Activated T-helper 1 cell treated with Interleukin-2 at 50 U/mL for 16 hours (primary cell): ENCODE data around the gene AGPS.
"Not testable (repeated sequence)": the region's sequence is repeated elsewhere in the genome, so short reads cannot be mapped to it uniquely, and the experiment has no call there.

Source experiments
- DNase-seq: peaks from one replicate; pipeline ENCODE4 v3.0.0-alpha.2; 2020; ENCODE audit warnings: low read depth

AGPS gene

DNA sequence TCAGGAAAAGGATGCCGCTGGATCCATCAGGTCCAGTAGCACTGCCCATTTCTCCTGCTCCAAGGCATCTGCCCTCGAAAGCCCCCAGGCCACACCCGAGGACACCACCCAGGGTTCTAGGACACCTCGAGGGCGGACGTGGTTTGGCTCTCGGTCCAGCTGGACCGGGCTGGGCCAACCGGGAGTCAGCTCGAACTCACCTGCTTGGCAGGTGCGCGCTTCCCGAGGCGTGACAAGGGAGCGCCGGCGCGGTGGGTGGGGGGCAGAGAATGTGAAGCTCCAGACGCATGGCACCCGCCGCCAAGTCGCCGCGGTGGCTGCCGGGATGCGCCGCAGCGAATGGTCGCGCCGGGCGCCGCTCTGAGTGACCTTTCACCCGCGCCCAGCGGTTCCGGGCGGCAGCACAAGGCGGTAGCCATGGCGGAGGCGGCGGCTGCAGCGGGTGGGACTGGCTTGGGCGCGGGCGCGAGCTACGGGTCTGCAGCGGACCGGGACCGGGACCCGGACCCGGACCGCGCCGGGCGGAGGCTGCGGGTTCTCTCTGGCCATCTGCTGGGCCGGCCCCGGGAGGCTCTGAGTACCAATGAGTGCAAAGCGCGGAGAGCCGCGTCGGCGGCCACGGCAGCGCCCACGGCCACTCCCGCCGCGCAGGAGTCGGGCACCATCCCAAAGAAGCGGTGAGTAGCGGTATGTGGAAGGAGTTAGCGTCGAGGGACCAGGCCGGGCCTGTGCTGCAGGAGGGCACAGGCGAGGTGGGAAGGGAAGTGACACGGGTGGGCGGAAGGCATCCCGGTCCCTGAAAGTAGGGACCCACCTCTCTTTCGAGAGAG, at the start of gene AGPS:
TSS of gene AGPS (plus strand) at position 401 of the 830 bp plus-strand sequence. CDS start at position 418, 17 bp downstream.
- DNase-seq: peak; percentile 62

DNA sequence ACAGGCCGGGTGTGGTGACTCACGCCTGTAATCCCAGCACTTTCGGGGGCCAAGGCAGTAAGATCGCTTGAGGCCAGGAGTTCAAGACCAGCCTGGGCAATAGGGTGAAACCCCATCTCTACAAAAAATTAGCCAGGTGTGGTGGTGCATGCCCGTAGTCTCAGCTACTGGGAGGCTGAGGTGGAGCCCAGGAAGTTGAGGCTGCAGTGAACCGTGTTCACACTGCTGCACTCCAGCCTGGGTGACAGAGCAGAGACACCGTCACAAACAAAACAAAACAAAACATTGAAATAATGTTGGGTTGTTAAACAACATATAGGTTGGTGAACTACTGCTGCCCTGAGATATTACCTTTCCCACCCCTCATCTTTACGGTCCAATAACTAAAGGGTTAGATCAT, 48.8 kb upstream of the AGPS start:
- no peak for DNase-seq

DNA sequence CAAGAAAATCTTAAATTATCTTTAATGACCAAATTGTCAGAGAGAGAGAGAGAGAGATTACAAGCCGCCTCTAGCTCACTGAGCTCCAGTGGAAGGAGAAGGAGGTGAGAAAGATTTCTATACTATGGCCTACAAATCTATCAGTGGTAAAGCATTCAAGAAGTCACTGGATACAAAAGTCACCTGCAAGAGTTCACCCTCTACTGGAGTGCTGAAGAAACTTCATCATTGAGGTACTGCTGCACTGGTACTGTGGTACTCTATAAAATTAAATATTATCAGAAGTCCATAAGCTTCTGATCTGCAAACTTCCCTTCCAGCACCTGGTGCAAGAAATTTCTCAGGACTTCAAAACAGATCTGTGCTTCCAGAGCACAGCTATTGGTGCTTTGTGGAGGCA, 48.3 kb upstream of the AGPS start:
- DNase-seq: no peak

DNA sequence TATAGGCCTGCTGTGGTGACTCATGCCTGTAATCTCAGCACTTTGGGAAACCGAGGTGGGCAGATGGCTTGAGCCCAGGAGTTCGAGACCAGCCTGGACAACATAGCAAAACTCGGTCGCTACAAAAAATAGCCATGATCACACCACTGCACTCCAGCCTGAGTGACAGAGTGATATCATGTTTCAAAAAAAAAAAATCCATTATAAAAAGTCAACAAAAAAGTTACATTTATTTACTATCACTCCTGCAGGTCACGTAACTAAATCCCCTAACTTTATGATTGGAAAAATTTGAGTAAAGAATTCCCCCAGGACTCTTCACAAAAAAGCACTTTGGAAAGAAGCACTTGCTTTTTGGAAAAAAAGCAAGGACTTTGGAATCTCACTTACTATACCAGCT, 46.4 kb upstream of the AGPS start:
- DNase-seq: no peak

DNA sequence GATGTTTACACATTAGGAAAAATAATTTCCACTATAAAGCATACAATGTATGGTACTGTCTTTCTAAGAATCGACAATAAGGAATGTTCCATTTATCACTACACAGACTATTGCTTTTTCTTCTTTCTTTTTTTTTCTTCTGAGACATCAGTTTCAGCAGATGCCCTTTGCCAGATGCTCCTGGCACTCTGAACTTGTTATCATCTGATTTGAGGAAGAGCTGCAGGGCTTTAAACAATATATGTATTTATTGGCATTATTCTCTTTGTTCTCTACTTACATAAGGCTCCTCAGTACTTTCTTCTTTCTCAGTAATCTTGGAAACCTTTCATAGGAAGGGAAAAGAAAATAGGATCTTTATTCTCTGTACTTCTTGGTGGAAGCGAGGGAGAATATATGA, 45.0 kb upstream of the AGPS start:
- no peak for DNase-seq

DNA sequence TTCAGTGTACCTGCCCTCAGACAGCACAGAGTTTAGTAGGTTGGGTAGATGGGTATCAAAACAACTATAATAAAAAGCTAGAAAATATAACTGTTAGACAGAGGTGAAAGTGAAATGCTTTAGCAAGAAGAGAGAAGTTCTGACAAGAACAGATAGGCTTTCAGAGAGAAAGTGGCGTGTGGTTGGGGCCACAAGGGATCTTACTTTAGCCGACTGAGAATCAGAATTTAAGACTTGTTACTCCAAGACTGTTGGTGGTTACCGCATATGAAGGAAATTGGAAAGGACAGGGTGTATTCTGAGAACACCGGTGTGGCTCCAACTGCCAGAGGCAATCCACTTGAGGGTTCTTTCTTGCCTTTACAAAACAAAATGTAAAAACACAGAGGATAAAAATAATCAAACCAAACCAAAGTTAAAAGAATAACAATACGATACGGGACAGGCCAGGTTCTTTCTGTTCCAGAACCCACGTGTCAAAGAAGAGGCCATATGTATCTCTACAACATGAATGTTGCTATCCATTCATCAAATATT, 44.4 kb upstream of the AGPS start:
- no peak for DNase-seq

DNA sequence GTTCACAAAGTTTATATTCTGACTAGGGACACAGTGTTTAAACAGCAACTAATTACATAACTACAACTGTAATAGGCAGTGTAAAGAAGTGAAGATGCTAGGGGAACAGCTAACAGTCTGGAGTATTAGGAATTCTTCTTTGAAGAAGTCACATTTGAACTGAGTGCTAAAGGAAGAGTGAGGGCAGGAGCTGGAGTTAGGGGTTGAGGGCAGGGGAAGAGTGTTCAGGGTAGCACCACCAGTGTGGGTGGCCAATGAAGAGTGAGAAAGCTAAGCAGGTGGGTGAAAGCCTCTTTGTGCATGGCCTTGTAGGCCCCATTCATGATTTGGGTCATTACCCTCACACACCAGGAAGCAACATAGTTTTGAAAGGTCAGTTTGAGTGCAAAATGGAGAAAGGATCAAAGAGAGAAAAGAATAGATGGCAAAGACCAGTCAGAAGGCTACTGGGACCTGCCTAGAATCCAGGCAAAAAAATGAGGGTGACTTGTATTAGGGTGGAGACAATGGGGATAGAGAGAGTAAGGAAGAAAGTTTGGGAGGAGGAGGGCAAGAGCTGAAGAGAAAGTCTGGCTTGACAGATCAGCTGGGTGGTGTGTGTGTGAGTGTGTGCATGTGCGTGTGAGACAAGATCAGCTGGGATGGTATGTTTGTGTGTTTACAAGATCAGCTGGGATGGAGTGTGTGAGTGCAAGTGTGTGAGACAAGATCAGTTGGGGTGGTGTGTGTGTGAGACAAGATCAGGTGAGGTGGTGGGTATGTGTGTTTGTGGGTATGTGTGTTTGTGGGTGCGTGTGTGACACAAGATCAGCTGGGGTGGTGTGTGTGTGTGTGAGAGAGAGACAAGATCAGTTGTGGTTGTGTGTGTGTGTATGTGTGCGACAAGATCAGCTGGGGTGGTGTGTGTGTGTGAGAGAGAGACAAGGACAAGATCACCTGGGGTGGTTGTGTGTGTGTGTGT, 43.6 kb upstream of the AGPS start:
- no peak for DNase-seq

DNA sequence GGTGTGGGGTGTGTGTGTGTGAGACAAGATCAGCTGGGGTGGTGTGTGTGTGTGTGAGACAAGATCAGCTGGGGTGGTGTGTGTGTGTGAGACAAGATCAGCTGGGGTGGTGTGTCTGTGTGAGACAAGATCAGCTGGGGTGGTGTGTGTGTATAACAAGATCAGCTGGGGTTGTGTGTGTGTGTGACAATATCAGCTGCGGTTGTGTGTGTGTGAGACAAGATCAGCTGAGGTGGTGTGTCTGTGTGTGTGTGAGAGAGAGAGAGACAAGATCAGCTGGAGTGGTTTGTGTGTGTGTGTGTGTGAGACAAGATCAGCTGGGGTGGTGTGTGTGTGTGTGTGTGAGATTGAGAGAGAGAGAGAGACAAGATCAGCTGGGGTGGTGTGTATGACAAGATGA, 41.9 kb upstream of the AGPS start:
- DNase-seq: not testable (repeated sequence)

DNA sequence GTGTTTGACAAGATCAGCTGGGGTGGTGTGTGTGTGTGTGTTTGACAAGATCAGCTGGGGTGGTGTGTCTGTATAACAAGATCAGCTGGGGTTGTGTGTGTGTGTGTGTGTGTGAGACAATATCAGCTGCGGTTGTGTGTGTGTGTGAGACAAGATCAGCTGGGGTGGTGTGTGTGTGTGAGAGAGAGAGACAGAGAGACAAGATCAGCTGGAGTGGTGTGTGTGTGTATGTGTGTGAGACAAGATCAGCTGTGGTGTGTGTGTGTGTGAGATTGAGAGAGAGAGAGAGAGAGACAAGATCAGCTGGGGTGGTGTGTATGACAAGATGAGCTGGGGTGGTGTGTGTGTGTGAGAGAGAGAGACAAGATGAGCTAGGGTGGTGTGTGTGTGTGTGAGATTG, 41.5 kb upstream of the AGPS start:
- not testable (repeated sequence) for DNase-seq

DNA sequence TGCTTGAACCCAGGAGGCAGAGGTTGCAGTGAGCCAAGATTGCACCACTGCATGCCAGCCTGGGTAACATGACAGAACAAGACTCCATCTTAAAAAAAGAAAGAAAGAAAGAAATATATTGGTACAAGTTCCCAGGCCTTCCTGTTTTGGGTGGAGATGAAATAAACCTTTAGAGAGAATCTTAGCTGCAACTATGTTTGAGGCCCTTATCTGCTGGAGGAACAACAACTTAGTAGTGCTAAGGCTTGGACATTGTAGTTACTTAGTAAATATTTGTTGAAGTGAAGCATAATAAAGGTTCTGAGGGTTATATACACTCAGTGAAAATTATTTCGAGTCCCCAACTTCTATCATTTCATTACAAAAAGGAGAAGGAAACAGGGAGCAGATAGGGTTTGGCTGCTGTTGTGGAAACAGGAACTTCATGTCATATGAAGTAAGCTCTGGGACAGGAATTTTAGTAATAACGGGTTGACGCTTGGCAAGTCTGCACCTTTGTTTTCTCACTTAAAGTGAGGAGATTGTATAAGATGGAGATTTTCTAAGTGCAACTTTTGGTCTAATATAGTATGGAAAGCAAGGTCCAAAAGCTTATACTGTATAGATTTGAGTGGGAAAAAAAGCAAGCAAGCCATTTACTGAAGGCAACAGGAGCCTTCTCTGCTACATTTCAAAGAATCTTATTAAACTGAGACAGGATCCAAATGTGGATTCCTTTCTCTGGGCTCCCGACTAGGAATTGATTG, 40.0 kb upstream of the AGPS start:
- no peak for DNase-seq

DNA sequence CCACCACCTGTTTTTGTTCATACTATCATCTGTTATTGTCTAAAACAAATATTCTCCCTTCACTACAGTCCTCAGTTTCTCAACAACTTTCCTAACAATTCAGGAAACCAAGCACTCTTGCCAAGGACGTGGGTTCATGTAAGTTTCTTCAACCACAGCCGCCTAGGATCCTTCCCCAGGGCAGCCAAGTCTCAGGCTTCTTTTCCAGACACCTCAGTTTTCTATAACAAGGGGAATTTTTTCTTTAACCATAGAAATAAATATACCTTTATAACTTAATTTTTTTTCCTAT, 39.4 kb upstream of the AGPS start:
- no peak for DNase-seq

DNA sequence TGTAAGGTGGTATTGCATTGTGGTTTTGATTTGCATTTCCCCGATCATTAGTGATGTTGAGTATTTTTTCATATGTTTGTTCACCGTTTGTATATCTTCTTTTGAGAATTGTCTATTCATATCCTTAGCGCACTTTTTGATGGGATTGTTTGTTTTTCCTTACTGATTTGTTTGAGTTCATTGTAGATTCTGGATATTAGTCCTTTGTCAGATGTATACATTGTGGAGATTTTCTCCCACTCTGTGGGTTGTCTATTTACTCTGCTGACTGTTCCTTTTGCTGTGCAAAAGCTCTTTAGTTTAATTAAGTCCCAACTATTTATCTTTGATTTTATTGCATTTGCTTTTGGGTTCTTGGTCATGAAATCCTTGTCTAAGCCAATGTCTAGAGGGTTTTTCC, 38.0 kb upstream of the AGPS start:
- DNase-seq: not testable (repeated sequence)

DNA sequence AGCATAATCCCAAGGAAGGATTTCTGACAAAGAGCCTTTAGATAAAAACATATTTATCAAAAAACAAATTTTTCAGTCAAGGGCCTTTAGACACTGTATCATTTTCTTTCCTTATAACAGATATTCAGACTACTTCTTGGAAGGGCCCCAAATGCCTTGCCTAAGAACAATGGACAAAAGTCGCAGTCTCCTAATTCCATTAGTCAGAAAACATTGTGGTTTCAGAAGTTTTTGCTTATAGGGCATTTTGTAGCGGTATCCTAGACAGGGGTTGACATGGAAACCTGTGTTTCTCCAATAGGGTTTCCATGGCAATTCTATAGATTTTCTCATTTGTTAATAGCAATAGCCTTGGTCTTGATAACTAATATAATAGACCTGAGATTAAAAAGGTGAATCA, 36.7 kb upstream of the AGPS start:
- DNase-seq: no peak

DNA sequence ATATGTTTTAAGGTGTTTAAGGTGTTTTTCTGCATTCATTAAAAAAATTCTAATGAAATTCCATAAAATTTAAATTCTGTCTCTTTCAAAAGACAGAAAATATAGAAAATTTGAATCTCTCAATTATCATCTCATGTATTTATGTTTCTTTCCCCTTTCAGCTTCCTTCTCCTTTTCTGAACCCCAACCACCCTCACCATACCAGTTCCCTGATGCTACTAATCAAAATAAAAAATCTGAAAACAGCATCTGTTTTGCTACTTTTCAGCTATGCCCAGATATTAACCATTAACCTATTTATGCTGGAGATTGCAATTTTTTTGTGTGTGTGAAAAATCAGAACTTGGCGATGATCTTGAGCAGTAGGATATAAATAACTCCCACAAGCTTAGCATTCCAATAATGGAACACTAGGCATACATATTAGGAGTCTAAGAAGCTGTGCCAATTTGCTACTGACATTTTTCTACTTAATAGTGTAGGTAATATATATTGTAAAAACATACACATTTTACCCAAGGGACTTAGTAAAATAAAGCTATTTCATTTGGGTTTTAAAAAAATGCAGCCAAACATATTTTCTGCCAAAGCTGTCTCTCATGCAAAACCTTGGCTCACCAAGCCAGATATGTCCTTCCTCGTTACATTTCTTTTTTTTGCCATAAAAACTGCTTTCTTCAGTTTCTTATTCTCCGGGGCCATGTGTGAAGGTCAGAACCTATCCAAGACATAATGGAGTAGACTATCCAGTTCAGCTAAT, 32.6 kb upstream of the AGPS start:
- DNase-seq: no peak

DNA sequence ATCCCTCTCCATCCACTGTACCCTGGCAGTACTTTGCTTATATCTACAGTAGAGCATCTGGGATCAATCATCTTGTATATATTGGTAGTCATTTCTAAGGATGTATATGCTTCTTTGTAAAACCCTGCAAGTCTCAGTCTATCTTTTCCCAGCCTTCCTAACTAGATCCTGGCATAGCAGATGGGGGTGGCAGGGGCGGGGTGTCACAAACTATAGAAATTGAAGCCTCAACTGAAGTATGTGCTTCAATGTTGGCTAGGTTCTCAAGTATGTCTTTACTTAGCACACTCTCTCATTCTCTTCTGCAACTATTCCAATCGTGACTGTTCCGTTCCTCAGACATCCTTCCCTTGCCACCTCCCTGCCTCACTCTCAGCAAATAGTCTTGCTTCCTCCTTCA, 30.1 kb upstream of the AGPS start:
- DNase-seq: no peak

DNA sequence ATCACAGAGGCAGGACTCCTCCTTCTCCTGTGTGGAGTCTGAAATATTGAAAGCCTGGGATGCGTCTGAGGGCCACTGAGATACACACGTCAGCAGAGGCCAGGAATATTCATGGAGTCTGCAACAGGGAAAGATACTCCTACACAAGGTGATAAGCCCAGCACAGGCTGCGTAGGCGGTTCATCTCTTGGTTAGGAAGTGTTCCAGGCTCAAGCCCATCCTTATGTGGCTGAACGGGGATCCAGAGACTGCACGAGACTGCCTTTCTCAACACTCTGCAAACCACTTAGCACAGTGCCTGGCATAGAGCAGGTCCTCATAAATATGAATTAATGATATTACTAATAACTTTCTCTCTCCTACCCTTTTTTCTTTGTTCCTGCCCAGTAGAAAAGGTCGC, 29.2 kb upstream of the AGPS start:
- no peak for DNase-seq

DNA sequence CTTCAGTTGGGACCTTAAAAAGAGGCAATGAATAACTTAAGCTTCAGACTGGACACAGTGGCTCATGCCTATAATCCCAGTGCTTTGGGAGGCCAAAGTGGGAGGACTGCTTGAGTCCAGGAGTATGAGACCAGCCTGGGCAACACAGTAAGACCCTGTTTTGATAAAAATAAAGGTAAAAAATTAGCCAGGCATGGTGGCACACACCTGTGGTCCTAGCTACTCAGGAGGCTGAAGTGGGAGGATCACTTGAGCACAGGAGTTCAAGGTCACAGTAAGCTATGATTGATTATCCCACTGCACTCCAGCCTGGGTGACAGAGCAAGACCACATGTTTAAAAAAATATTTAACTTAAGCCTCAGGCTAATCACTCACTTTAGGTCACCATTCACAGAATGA, 26.8 kb upstream of the AGPS start:
- not testable (repeated sequence) for DNase-seq

DNA sequence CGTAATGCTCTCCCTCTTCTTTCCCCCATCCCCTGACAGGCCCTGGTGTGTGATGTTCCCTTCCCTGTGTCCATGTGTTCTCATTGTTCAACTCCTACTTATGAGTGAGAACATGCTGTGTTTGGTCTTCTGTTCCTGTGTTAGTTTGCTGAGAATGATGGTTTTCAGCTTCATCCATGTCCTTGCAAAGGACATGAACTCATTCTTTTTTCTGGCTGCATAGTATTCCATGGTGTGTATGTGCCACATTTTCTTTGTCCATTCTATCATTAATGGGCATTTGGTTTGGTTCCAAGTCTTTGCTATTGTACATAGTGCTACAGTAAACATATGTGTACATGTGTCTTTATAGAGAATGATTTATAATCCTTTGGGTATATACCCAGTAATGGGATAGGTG, 24.6 kb upstream of the AGPS start:
- DNase-seq: not testable (repeated sequence)

DNA sequence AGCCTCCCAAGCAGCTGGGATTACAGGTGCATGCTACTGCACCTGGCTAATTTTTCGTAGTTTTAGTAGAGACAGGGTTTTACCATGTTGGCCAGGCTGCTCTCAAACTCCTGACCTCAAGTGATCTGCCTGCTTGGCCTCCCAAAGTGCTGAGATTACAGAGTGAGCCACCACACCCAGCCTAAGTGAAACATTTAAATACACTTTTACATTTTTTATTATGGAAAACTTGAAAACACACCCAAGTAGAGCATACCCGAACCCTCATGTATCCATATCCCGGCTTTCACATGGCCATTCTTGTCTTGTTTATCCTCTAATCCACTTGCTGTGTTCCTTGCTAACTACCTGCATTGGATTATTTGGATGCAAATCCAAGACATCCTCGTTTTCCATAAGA, 13.2 kb upstream of the AGPS start:
- no peak for DNase-seq

DNA sequence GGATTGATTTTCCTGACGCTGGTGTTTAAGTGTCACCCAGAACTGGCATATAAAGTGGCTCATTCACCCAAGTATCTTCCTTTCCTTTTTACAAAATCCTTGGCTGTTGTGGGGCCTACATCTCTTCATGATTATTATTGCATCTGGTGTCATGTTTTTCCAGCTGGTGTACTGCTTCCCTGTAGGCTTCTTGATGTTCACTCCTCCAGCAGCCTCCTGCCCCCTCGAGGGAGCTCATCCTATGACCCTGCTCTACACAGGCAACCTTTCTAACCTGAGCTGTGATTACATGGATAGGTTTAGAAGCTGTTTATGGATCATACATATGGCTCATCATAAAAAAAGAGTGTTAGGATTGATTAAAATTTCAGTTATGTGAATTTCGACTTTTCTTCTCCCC, 12.4 kb upstream of the AGPS start:
- no peak for DNase-seq

DNA sequence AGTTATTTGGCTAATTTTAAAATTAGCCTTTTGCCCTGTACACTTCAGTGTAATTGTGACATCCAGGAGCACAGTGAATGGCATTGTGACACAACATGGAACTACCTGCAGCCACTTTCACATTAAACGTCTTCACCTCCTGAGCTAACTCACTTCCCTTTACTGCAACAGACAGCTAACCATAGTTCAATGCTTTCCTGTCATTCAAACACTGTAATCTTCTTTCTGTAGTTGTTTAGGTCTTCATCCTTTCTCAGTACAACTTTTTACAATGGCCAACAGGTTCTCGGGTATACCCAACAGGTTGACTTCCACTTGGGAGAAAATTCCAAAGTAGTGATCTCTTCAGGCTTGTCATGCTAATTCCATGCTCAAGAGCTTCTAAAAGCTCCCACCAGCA, 8.6 kb upstream of the AGPS start:
- DNase-seq: no peak

DNA sequence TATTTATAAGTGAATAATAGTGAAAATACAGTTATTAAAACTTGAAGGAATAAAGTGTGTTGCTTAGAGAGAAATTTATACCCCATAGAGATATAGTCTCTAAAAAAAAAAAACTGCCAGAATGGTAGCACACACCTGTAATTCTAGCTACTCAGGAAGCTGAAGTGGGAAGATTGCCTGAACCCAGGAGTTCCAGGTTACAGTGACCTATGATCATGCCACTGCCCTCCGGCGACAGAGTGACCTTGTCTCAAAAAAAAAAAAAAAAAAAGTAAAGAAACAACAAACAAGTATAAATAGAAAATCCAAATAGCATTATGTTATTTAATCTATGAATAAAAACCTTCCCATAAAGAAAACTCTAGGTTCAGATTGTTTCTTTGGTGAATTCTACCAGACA, 7.4 kb upstream of the AGPS start:
- no peak for DNase-seq
